AG08395 (cell line): Measurements from ENCODE around the gene TNFRSF17.
A peak's percentile ranks its signal among the peaks of the same experiment; 100 is the strongest.
"Not testable (repeated sequence)": the region's sequence is repeated elsewhere in the genome, so short reads cannot be mapped to it uniquely, and the experiment has no call there.

ENCODE experiments used
- DNase-seq: peaks from one replicate; pipeline ENCODE4 v3.0.0; 2012; ENCODE audit warnings: mixed read lengths, low spot score

Gene TNFRSF17

DNA sequence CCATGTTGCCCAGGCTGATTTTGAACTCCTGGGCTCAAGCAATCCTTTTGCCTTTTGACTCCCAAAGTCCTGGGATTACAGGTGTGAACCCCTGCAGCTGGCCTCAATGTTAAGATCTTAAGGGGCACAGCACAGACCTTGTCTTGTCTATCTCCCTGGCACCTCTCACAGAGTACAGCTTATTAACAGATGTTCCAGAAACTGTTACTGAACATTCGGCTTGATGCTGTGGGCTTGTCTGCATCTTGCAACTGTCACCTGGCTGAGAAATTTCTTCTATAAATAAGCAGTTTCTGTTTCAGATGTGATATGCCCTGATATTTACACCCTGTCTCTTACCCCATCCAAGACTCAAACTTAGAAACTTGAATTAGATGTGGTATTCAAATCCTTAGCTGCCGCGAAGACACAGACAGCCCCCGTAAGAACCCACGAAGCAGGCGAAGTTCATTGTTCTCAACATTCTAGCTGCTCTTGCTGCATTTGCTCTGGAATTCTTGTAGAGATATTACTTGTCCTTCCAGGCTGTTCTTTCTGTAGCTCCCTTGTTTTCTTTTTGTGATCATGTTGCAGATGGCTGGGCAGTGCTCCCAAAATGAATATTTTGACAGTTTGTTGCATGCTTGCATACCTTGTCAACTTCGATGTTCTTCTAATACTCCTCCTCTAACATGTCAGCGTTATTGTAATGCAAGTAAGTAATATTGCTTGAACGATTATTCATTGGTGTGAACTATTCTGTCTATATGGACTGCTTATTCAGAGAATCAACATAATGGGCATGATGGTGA, at the start of gene TNFRSF17:
TSS of gene TNFRSF17 (plus strand) at position 450 of the 791 bp plus-strand sequence. CDS start at position 565, 115 bp downstream.
- no peak for DNase-seq

DNA sequence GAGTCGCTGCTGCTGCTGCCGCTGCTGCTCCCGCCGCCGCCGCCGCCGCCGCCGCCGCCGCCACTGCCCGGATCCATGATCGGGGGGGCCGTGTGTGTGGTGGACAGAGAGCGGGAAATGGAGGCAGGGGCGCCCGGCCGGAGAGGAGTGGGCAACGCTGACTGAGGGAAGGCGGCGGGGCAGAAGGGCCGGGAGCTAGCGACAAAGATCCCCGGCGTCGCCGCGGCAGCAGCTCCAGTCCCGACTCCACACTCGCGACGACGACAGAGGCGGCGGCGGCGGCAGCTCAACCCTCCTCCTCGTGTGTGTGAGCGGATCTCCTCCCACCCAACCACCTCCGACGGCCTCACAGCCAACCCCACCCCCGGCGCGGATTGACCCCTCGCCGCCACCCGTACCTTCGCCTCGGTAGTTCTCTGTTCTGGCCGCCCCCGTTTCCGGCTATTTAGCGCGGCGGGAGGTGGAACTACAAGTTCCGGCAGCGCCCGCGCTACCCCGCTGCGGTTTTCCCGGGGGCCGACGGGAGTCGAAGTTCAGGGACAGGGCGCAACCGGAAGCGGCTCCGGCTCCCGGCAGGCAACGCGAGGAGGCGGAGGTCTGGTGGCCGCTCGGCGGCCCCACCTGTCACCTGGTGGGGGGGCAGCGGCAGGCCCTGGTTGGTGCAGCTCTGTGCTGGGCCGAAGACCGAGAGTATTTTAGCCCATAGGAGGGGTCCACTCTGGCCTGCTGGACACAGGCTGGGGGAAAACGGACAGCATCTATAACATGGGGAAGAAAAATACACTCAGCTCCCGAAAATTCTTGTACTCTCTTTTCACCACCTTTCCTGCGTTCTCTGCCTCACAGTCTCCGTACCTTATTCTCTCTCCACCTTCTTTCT, 49.1 kb upstream of the TNFRSF17 start, which contains the start of gene GSPT1:
TSS of gene GSPT1 (minus strand) at position 313 of the 880 bp plus-strand sequence. CDS start at position 77, 236 bp downstream.
- DNase-seq: peak; percentile 95

DNA sequence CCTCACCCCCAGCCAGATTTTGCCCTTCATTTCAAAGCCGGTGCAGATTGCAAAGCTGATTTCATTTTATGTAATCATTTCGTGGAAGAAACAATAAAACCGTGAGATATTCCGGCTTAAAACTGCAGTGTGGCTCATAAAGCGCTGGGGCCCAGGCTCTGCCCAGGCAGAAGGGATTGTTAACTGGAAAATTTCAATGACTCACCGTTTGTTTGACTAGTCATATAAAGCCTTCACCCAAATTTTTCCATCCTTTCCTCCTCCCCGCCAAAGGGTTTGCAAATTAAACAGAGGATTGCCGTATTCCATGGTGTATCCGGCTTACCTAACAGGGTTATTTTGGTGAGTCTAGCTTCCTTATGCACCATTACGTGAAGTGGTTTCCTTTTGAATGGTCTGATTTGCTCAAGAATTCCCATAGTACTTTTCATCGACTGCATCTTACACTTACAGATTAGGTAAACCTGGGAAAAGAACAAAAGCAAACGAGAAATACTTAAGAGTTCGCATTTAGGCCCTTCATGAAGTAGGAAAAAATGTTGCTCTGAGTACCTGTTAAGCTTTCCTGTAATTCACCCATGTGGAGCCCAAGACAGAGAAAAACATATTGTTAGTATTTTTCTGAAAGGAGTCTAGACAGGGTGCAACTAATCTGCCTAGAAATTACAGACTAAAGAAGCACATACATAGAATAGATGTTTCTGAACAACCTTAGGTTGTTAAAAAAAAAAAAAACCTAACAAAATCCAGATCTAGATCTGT, 48.3 kb upstream of the TNFRSF17 start:
- peak; percentile 45 for DNase-seq

DNA sequence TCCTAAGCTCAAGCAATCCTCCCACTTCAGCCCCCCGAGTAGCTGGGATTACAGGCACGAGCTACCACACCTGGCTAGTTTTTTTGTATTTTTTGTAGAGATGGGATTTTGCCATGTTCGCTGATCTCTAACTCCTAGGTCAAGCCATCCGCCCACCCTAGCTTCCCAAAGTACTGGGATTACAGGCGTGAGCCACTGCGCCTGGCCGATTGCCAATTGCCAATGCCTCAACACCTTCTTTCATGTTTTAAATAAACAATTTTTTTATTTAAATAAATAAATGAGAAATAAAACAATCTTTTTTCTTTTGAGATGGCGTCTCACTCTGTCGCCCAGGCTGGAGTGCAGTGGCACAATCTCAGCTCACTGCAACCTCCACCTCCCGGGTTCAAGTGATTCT, 41.0 kb upstream of the TNFRSF17 start:
- not testable (repeated sequence) for DNase-seq

DNA sequence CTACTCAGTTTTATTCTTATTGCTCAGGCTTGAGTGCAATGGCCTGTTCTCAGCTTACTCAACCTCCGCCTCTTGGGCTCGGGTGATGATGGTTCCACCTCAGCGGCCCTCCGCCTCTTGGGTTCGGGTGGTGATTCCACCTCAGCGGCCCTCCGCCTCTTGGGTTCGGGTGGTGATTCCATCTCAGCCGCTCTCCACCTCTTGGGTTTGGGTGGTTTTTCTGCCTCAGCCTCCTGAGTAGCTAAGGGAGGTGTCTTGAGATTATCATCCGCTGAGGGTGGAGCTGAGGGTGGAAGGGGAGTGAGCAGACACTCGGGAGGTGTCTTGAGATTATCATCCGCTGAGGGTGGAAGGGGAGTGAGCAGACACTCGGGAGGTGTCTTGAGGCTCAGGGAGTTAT, 37.7 kb upstream of the TNFRSF17 start:
- DNase-seq: not testable (repeated sequence)

DNA sequence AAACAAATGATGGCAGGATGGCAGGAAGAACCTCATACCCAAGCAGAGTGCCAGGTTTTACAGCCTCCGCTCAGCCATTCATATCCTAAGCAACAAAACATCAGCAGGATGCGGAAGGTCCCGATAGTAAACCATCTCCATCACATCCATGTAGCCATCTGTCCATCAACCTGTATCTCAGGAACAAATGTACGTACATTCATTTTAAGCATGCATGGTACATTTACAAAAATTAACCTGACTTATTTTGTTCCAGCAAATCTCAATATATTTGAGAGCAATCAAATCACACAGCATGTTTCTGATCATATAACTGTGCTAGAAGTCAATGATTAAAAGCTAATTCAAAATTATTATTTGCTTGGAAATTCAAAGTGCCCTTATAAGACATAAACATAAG, 23.1 kb upstream of the TNFRSF17 start, which contains the start of gene NPIPB2:
TSS of gene NPIPB2 (minus strand) at position 101 of the 400 bp plus-strand sequence. CDS start at position 101, 0 bp downstream.
- not testable (repeated sequence) for DNase-seq

DNA sequence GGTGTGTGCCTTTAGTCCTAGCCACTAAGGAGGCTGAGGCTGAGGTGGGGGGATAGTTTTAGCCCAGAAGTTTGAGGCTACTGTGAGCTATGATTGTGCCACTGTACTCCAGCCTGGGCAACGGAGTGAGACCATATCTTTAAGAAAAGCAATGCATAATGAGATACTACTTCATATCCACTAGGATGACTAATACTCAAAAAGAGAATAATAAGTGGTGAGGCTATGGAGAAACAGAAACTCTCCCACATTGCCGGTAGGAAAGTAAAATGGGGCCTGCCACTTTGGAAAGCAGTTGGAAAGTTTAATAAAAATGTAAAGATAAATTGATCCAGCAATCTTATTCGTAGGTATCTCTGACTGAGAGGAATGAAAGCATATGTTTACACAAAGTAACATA, 18.6 kb upstream of the TNFRSF17 start:
- DNase-seq: no peak

DNA sequence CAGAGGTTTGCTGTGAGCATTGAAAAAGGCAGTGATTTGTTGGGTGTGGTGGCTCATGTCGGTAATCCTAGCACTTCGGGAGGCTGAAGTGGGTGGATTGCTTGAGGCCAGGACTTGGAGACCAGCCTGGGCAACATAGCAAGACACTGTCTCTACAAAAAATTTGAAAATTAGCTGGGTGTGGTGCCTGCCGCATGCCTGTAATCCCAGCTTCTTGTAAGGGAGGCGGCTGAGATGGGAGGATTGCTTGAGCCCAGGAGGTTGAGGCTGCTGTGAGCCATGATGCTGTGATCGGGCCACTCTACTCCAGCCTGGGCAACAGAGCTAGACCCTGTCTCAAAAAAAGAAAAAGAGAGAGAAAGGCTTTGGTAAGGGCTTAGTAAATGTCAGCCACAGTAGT, 16.2 kb upstream of the TNFRSF17 start:
- DNase-seq: no peak

DNA sequence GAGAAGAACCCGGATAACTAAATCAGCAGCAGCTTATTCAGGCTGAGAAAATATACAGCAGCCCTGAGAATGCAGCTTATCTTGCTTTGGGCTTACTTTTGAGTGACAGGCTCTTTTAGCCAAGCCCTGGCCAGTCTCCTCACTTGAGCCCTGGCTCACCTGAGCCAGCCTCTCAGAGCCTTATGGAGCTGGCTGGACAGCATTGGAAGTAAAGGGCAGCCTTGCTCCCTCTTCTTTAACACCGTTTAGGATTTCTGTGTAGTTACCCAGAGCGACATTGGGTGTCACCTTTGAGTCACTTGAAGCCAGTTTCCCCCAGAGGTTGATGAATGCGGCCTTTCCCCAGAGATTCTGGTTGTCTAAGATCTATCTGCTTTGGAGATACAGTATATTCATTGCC, 15.5 kb upstream of the TNFRSF17 start:
- DNase-seq: peak; percentile 67

DNA sequence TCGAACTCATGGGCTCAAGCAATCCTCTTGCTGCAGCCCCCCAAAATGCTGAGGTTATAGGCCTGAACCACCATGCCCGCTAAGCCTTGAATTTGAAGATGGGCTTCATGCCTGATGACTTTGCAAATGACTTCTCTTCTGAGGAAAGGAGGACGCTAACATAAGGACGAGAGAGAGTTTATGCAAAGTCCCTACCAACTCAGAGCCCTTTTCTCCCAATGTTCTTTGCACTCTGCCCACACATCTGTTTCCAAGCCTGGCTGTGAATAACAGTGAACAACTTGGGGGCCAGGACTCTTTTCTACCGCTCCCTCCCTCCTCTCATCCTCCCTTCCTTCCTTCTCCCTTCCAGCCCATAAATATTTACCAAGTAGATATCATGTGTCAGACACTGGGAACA, 14.6 kb upstream of the TNFRSF17 start:
- DNase-seq: no peak

DNA sequence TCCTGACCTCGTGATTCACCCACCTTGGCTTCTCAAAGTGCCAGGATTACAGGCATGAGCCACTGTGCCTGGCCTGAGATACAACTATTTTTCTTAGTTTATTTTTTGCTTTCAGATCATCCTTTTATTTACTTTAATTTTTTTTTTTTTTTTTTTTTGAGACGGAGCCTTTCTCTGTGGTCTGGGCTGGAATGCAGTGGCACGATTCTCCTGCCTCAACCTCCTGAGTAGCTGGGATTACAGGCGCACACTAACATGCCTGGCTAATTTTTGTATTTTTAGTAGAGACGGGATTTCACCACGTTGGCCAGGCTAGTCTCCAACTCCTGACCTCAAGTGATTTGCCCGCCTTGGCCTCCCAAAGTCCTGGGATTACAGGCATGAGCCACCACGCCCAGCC, 11.4 kb upstream of the TNFRSF17 start:
- not testable (repeated sequence) for DNase-seq

DNA sequence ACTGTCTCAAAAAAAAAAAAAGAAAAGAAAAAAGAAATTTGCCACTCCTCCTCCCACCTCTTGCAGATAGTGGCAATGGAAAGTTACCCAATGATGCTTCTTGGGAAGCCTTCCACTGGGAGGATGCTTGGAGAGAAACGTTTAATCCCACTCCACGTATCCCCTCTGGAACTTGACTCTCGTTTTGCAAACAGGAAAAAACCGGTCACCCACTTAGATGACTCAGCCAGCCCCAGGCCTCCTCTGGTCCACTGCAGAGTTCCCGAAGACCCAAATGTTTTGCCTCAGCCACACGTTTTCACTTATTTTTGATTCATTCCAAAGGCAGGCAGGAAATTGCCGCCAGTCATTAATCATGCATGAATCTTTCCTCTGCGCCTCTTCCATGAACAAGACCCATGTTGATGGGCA, 9.3 kb upstream of the TNFRSF17 start:
- DNase-seq: peak; percentile 95

DNA sequence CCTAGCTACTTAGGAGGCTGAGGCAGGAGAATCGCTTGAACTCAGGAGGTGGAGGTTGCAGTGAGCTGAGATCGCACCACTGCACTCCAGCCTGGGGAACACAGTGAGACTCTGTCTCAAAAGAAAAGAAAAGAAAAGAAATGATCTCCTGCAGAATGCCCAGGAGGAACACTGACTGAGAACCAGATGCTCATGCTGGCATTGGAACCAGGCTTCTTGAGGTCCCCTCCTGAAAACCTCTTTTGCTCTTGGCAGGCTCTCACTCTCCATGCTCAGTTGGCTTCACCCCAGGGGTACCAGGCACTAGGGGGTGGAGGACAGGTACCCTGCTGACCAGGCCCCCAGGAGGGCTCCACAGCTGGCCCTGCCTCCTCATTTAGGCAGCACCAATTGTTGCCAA, 8.5 kb upstream of the TNFRSF17 start:
- DNase-seq: no peak

DNA sequence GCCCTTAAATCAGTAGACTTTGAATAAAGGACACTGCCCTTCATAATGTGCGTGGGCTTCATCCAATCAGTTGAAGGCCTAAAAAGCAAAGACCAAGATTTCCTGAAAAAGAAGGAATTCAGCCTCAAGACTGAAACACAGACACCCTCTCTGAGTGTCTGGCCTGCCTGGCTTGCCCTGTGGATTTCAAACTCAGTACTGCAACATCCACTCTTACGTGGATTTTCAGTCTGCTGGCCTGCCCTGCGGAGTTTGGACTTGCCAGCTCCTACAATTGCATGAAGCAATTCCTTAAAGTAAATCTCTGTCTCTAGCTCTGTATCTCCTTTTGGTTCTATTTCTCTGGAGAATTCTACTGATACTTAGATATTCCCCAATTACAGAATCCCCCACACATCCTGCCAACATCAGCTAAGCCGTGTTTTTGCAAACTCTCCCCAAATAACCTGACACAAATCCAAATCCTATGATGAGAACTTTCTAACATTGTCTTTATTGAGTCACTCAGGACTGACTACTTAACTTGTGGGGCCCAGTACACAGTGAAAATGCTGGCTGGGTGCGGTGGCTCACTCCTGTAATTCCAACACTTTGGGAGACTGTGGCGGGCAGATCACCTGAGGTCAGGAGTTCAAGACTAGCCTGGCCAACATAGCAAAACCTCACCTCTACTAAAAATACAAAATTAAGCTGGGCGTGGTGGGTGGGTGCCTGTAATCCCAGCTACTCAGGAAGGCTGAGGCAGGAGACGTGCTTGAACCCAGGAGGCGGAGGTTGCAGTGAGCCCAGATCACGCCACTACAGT, 7.2 kb upstream of the TNFRSF17 start:
- no peak for DNase-seq

DNA sequence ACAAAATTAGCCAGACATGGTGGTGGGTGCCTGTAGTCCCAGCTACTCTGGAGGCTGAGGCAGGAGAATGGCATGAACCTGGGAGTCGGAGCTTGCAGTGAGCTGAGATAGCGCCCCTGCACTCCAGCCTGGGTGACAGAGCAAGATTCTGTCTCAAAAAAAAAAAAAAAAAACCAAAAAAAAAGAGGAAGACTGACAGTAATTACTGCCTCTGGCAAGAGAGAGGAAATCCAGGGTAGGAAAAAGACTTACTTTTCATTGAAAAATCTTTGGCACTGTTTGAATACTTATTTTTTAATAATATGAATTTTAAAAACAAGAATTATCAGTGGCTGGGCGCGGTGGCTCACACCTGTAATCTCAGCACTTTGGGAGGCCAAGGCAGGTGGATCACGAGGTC, 2.6 kb upstream of the TNFRSF17 start:
- DNase-seq: not testable (repeated sequence)

DNA sequence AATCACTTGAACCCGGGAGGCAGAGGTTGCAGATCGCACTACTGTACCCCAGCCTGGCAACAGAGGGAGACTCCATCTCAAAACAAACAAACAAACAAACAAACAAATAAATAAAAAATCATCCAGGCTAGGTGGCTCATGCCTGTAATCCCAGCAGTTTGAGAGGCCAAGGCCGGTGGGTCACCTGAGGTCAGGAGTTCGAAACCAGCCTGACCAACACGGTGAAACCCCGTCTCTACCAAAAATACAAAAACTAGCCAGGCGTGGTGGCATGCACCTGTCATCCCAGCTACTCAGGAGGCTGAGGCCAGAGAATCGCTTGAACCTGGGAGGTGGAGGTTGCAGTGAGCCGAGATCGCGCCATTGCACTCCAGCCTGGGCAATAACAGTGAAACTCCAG, 2.0 kb upstream of the TNFRSF17 start:
- DNase-seq: not testable (repeated sequence)

DNA sequence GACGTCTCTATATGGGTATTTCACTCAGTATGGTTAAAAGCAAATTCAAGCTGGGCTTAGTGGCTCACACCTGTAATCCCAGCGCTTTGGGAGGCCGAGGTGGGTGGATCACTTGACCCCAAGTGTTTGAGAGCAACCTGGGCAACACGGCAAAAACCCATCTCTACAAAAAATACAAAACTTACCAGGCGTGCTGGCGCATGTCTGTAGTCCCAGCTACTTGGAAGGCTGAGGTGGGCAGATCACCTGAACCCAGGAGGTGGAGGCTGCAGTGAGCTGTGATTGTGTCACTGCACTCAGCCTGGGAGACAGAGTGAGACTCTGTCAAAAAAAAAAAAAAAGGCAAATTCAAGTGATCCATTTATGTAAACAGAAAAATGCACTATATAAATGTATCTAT, 1.3 kb upstream of the TNFRSF17 start:
- no peak for DNase-seq

DNA sequence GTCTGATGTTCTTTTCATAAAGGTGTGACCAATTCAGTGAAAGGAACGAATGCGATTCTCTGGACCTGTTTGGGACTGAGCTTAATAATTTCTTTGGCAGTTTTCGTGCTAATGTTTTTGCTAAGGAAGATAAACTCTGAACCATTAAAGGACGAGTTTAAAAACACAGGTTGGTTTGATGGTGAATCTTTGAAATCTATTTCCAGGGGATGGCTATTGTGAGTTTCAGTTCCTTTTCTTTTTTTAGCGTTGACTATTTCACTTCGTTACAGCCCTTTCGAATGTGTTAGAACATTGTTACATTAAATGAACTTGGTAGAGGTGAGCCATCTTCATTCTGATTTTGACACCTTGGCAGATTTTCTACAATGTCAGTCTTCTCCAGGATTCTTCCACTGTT, 1.2 kb downstream of the TNFRSF17 start:
- no peak for DNase-seq

DNA sequence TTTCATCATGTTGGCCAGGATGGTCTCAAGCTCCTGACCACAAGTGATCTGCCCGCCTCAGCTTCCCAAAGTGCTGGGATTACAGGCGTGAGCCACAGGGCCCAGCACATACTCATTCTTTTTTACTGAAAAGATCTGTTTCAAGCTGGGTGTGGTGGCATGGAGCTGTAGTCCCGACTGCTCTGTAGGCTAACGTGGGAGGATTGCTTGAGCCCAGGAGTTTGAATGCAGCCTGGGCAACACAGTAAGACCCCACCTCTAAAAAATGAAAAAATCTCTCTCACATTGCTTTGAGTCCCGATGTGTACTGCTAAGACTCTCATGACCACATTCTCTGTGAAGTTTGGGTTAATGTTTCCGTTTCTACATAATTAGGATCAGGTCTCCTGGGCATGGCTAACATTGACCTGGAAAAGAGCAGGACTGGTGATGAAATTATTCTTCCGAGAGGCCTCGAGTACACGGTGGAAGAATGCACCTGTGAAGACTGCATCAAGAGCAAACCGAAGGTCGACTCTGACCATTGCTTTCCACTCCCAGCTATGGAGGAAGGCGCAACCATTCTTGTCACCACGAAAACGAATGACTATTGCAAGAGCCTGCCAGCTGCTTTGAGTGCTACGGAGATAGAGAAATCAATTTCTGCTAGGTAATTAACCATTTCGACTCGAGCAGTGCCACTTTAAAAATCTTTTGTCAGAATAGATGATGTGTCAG, 2.3 kb downstream of the TNFRSF17 start:
- DNase-seq: no peak

DNA sequence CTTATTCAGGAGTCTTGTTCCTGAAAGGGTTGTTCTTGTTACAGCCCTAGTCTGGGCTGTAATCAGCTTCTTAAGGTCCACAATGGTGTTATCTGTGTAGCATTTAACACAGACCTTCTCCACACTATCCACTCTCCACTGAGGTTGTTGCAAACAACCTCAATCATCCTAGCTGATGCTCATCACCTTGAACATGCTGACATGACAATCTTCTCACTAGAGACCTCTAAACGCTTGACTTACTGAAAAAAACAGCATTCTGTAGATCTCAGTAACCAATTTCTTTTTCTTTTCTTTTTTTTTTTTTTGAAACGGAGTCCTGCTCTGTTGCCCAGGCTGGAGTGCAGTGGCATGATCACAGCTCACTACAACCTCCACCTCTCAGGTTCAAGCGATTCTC, 3.6 kb downstream of the TNFRSF17 start:
- no peak for DNase-seq
